MCF 10A (cell line): ENCODE results near the gene RFX6. TPM values are rescaled to one million over a fixed set of nuclear protein-coding genes. Genes with fewer than 3 reads are reported as not detected.

Experiments
- BruUV-seq: library from RNA; stranded (reverse); fragments of 400-500 nt; replicated peaks from 2 replicates; lab custom pipeline; 2021; lab: Mats Ljungman, UMichigan
- CTCF ChIA-PET: fragments of 300-600 bp; sonication (Branson Sonifier 250); formaldehyde crosslinking; extraction: SDS; loops from one replicate; lab custom pipeline; 2021; ENCODE audit warnings: antibody characterized with exemption, inconsistent platforms; lab: Yijun Ruan, JAX
- POLR2A ChIA-PET: fragments of 300-600, 350-650 bp; sonication (Branson Sonifier 250); formaldehyde crosslinking; extraction: SDS; loops from one replicate; lab custom pipeline; 2020; ENCODE audit warnings: antibody characterized with exemption, inconsistent platforms; lab: Yijun Ruan, JAX
- DNase-seq: peaks from one replicate; pipeline ENCODE4 v3.0.0-alpha.2; 2018; ENCODE audit not compliant: unreplicated experiment
- H3K27ac Mint-ChIP-seq: one replicate; pipeline ENCODE4 v1.8.0; 2022; ENCODE audit warnings: mild to moderate bottlenecking, low read depth, mixed read lengths; ENCODE audit not compliant: unreplicated experiment
- H3K27me3 Mint-ChIP-seq: one replicate; pipeline ENCODE4 v1.8.0; 2022; ENCODE audit warnings: mixed read lengths; ENCODE audit not compliant: insufficient read depth, unreplicated experiment
- H3K36me3 Mint-ChIP-seq: one replicate; pipeline ENCODE4 v1.8.0; 2022; ENCODE audit warnings: mild to moderate bottlenecking, moderate library complexity, mixed read lengths; ENCODE audit not compliant: insufficient read depth, unreplicated experiment
- H3K4me1 Mint-ChIP-seq: one replicate; pipeline ENCODE4 v1.8.0; 2022; ENCODE audit warnings: mixed read lengths; ENCODE audit not compliant: insufficient read depth, unreplicated experiment
- H3K4me3 Mint-ChIP-seq: one replicate; pipeline ENCODE4 v1.8.0; 2022; ENCODE audit warnings: mild to moderate bottlenecking, moderate library complexity, mixed read lengths; ENCODE audit not compliant: unreplicated experiment
- H3K9me3 Mint-ChIP-seq: one replicate; pipeline ENCODE4 v1.8.0; 2022; ENCODE audit warnings: mixed read lengths; ENCODE audit not compliant: unreplicated experiment
- intact Hi-C: fragments of 100-400 bp; cut with micrococcal nuclease; formaldehyde crosslinking; loops from 2 replicates; pipeline ENCODE4 v1.14.1; 2022
- total RNA-seq: library from RNA; stranded (reverse); gene quantifications from 2 replicates; pipeline ENCODE4 v1.2.3, GENCODE V29; 2022
- TF ChIP-seq, protein P1 (sequence below): fragments of 200-600 bp; IDR thresholded peaks from one replicate; pipeline ENCODE4 v1.8.0; 2022; ENCODE audit warnings: antibody characterized with exemption, mild to moderate bottlenecking; ENCODE audit not compliant: unreplicated experiment

The RFX6 gene
- total RNA-seq, 1 experiment from 2014 or later: not detected

DNA sequence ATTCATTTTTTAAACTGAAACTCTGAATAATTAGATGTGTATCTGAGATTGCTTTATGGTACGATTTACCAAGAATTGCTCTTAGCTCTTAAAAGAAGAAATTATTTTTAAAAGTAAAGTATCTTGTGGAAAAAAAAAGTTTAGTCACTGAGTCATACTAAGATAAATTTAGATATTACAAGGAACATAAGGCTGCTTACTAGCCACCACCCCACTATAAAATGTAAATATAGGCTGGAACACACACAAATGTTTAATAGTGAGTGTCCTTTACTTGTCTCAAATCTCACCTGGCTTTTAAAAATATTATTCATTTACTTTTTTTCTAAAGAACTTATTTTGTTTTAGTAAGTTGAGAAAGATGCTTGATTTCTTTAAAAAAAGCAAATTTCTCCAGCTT lies 17.6 kb downstream of the RFX6 start:
- intact Hi-C loops: no loop called here
- Mint-ChIP-seq H3K4me1 (no peaks in the 10 kb centered on the region), H3K9me3 (no peaks in the 10 kb centered on the region), H3K27ac (no peak overlapping the region), H3K36me3 (no peaks in the 10 kb centered on the region), H3K4me3 (no peak overlapping the region), H3K27me3 (peaks cover 82% of the 10 kb centered on the region)
- CTCF ChIA-PET: no interaction called here
- TF ChIP-seq, protein P1, sequence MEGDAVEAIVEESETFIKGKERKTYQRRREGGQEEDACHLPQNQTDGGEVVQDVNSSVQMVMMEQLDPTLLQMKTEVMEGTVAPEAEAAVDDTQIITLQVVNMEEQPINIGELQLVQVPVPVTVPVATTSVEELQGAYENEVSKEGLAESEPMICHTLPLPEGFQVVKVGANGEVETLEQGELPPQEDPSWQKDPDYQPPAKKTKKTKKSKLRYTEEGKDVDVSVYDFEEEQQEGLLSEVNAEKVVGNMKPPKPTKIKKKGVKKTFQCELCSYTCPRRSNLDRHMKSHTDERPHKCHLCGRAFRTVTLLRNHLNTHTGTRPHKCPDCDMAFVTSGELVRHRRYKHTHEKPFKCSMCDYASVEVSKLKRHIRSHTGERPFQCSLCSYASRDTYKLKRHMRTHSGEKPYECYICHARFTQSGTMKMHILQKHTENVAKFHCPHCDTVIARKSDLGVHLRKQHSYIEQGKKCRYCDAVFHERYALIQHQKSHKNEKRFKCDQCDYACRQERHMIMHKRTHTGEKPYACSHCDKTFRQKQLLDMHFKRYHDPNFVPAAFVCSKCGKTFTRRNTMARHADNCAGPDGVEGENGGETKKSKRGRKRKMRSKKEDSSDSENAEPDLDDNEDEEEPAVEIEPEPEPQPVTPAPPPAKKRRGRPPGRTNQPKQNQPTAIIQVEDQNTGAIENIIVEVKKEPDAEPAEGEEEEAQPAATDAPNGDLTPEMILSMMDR: no peak
- no peak for DNase-seq
- POLR2A ChIA-PET: no interaction called here
- no TSS peak for BruUV-seq

DNA sequence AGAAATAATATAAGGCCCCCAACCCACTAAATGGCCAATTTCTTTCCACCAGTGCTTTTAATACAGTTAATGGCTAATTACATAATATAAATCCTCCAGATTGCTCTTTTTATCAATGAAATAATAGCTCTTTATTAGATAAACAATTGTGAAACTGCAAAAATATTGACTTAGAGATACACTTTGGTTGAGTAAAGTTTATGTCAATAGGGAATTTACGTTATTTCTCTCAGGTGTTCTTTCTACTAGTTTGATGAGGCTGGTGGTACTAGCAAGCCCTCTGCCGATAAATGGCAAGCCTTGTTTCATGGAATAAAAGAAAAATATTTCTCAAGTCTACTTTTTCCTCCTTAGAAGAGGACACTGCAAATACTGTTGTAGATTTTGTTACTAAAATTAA lies 18.9 kb downstream of the RFX6 start:
- CTCF ChIA-PET: interaction anchor here (0.6 kb wide), 1 partner anchor 14 kb away, joined by 3 read pairs; no protein-coding TSS in a partner anchor
- no peaks in the 10 kb centered on the region for H3K36me3 Mint-ChIP-seq

DNA sequence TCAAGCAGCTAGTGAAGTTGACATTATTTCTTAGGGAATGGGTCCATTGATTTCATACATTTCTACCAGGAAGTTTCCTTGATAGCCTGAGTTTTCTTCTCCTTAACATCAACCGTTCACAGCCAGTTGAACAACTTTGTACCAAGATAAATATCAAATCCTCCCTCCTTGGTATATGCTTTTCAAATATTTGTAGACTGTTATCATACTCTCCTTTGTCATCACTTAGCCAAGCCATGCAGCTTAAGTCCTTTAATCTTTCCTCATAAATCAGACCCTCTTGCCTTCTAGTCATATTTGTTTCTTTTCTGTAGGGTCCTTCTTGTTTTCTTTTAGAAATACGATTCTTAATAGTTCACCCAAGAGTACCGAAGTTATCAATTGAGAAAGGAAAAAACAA lies 25.6 kb downstream of the RFX6 start:
- Mint-ChIP-seq H3K9me3 (peaks cover 14% of the 10 kb centered on the region), H3K4me3 (no peak overlapping the region), H3K36me3 (no peaks in the 10 kb centered on the region), H3K4me1 (no peaks in the 10 kb centered on the region), H3K27me3 (peaks cover 76% of the 10 kb centered on the region), H3K27ac (no peak overlapping the region)
- ChIA-PET POLR2A (no interaction called here), CTCF (no interaction called here)
- TF ChIP-seq, protein P1: no peak
- intact Hi-C loops: no loop called here
- no TSS peak for BruUV-seq
- DNase-seq: no peak

More for the DNA sequence above, 18.9 kb downstream of the RFX6 start:
- DNase-seq: no peak
- intact Hi-C loops: no loop called here
- no TSS peak for BruUV-seq
- Mint-ChIP-seq H3K4me3 (no peak overlapping the region), H3K4me1 (no peaks in the 10 kb centered on the region), H3K9me3 (no peaks in the 10 kb centered on the region), H3K27me3 (peaks cover 76% of the 10 kb centered on the region), H3K27ac (no peak overlapping the region)
- POLR2A ChIA-PET: no interaction called here
- TF ChIP-seq, protein P1: no peak

GRCh38 chr6:116922853-116923548 lies 46.0 kb downstream of the RFX6 start:
- Mint-ChIP-seq H3K27me3 (peaks cover 85% of the 10 kb centered on the region), H3K9me3 (no peaks in the 10 kb centered on the region), H3K4me1 (no peaks in the 10 kb centered on the region), H3K36me3 (no peaks in the 10 kb centered on the region), H3K27ac (no peak overlapping the region), H3K4me3 (no peak overlapping the region)
- TF ChIP-seq, protein P1: no peak
- CTCF ChIA-PET: interaction anchor here (0.5 kb wide), 1 partner anchor 1776 kb away, joined by 3 read pairs; no protein-coding TSS in a partner anchor
- intact Hi-C loops: no loop called here
- POLR2A ChIA-PET: interaction anchor here (1.1 kb wide), 1 partner anchor 10 kb away, joined by 3 read pairs; no protein-coding TSS in a partner anchor
- BruUV-seq: no TSS peak
- no peak for DNase-seq
